Tibial nerve (tissue), 3 donors: Measurements from ENCODE around the gene RPRD1B.

Source experiments
- POLR2A ChIP-seq, 2 donors: fragments of 450-650 bp; IDR thresholded peaks; one replicate each; pipeline ENCODE4 v1.6.1; 2017; ENCODE audit warnings: antibody characterized with exemption in 2 of 2, mild to moderate bottlenecking in 2 of 2, moderate library complexity in 2 of 2
- TF ChIP-seq, protein P1 (sequence below), 5 experiments: fragments of 200-600 bp in 3 of 5; fragments of 450-650 bp in 2 of 5; sonication (generic) in 3 of 5; IDR thresholded peaks; one replicate each; pipeline ENCODE4 v1.5.1; 2016 to 2019; ENCODE audit warnings: antibody characterized with exemption in 5 of 5, mild to moderate bottlenecking in 3 of 5, moderate library complexity in 2 of 5

DNA sequence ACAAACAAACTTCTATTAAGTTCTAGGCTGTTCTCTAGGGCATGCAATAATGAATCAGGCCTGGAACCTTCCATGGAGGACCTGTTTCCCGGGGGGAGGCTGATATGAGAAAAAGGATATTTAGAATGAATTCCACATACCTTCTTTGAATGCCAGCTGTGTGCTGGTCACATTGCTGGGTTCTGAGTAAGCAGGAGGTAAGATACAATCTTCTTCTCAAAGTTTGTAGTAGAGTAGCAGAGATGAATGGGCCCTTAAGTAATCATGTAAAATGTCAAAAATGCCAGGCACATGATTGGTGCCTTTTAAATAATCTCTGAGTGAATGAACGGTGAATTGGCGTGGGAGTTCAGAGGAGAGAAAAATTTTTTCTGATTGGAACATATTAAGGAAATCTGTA lies 84.1 kb downstream of the RPRD1B start:
- TF ChIP-seq, protein P1, sequence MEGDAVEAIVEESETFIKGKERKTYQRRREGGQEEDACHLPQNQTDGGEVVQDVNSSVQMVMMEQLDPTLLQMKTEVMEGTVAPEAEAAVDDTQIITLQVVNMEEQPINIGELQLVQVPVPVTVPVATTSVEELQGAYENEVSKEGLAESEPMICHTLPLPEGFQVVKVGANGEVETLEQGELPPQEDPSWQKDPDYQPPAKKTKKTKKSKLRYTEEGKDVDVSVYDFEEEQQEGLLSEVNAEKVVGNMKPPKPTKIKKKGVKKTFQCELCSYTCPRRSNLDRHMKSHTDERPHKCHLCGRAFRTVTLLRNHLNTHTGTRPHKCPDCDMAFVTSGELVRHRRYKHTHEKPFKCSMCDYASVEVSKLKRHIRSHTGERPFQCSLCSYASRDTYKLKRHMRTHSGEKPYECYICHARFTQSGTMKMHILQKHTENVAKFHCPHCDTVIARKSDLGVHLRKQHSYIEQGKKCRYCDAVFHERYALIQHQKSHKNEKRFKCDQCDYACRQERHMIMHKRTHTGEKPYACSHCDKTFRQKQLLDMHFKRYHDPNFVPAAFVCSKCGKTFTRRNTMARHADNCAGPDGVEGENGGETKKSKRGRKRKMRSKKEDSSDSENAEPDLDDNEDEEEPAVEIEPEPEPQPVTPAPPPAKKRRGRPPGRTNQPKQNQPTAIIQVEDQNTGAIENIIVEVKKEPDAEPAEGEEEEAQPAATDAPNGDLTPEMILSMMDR (IDR thresholded peaks at IDR 0.05) = no peak
- TF ChIP-seq POLR2A (IDR thresholded peaks at IDR 0.05) = no peak
